SU-DHL-6 (cell line): ENCODE data around the gene PLA2G4A.

Experiments
- H2AFZ ChIP-seq: fragments of 200-600 bp; sonication (generic); 2 replicates; pipeline ENCODE4 v1.6.1; 2014; ENCODE audit warnings: low read depth, mild to moderate bottlenecking, moderate library complexity, mixed read lengths, antibody characterized with exemption, low read length; ENCODE audit not compliant: severe bottlenecking
- H3F3A ChIP-seq: fragments of 200-600 bp; shearing (Covaris generic); 2 replicates; pipeline ENCODE4 v1.6.0; 2016; ENCODE audit warnings: antibody characterized with exemption, mild to moderate bottlenecking; ENCODE audit not compliant: insufficient read depth
- H3K27ac ChIP-seq: fragments of 200-600 bp; sonication (generic); 2 replicates; pipeline ENCODE4 v1.5.1; 2016; ENCODE audit warnings: low read depth, mild to moderate bottlenecking, low read length, moderate library complexity, mixed read lengths
- H3K27me3 ChIP-seq: fragments of 200-600 bp; sonication (generic), shearing (Covaris generic); 2 replicates; pipeline ENCODE4 v1.6.0; 2014; ENCODE audit warnings: mild to moderate bottlenecking, low read length
- H3K36me3 ChIP-seq: fragments of 200-600 bp; sonication (generic); 2 replicates; pipeline ENCODE4 v1.6.1; 2014; ENCODE audit warnings: mild to moderate bottlenecking, low read length, mixed read lengths
- H3K4me2 ChIP-seq: fragments of 300-600, 200-600 bp; shearing (Covaris generic), sonication (generic); 2 replicates; pipeline ENCODE4 v1.6.0; 2014; ENCODE audit warnings: low read length, low read depth, mild to moderate bottlenecking; ENCODE audit not compliant: poor library complexity, severe bottlenecking
- H3K4me3 ChIP-seq: fragments of 200-600 bp; sonication (generic); 2 replicates; pipeline ENCODE4 v1.5.1; 2014; ENCODE audit warnings: antibody characterized with exemption, low read length, mild to moderate bottlenecking, mixed read lengths; ENCODE audit not compliant: insufficient read depth, poor library complexity, severe bottlenecking
- H3K79me2 ChIP-seq: fragments of 200-600 bp; sonication (generic); 2 replicates; pipeline ENCODE4 v1.6.1; 2014; ENCODE audit warnings: mild to moderate bottlenecking, low read length, moderate library complexity; ENCODE audit not compliant: insufficient read depth
- H3K9ac ChIP-seq: fragments of 200-600 bp; sonication (generic); 2 replicates; pipeline ENCODE4 v1.7.0; 2014; ENCODE audit warnings: mild to moderate bottlenecking, low read length
- H3K9me2 ChIP-seq: fragments of 200-600 bp; sonication (generic); replicated peaks from 2 replicates; pipeline ENCODE4 v1.6.1; 2014; ENCODE audit warnings: low read length; ENCODE audit not compliant: insufficient read depth
- H3K9me3 ChIP-seq: fragments of 200-600 bp; sonication (generic); 2 replicates; pipeline ENCODE4 v1.6.1; 2014; ENCODE audit warnings: low read length, mixed read lengths; ENCODE audit not compliant: insufficient read depth
- H4K20me1 ChIP-seq: fragments of 200-600 bp; sonication (generic); 2 replicates; pipeline ENCODE4 v1.6.1; 2014; ENCODE audit warnings: low read depth, mild to moderate bottlenecking, antibody characterized with exemption, low read length, moderate library complexity, mixed read lengths
- EZH2phosphoT487 ChIP-seq: fragments of 200-600 bp; sonication (generic), shearing (Covaris generic); conservative IDR thresholded peaks from 2 replicates; pipeline ENCODE4 v1.6.1; 2018; ENCODE audit warnings: mild to moderate bottlenecking, antibody characterized with exemption, low read length, moderate library complexity, mixed read lengths
- TF ChIP-seq, protein P1 (sequence below): fragments of 200-600 bp; sonication (generic); IDR thresholded peaks from one replicate; pipeline ENCODE4 v1.5.1; 2017; ENCODE audit warnings: antibody characterized with exemption, mild to moderate bottlenecking, low read length, moderate library complexity; ENCODE audit not compliant: insufficient read depth, poor library complexity, severe bottlenecking

PLA2G4A gene

DNA sequence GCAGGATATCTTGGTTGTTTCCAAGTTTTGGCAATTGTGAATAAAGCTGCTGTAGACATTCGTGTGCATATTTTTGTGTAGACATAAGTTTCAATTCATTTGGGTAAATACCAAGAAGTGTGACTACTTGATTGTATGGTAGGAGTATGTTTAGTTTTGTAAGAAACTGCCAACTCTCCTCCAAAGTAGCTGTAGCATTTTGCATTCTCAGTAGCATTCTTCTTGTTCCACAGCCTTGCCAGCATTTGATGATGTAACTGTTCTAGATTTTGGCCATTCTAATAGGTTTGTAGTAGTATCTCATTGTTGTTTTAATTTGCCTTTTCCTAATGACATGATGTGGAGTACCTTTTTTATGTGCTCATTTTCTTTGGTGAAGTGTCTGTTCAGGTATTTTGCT is 38.6 kb upstream of the PLA2G4A start:
- H3K27me3 ChIP-seq: no peaks in the 10 kb centered on the region

DNA sequence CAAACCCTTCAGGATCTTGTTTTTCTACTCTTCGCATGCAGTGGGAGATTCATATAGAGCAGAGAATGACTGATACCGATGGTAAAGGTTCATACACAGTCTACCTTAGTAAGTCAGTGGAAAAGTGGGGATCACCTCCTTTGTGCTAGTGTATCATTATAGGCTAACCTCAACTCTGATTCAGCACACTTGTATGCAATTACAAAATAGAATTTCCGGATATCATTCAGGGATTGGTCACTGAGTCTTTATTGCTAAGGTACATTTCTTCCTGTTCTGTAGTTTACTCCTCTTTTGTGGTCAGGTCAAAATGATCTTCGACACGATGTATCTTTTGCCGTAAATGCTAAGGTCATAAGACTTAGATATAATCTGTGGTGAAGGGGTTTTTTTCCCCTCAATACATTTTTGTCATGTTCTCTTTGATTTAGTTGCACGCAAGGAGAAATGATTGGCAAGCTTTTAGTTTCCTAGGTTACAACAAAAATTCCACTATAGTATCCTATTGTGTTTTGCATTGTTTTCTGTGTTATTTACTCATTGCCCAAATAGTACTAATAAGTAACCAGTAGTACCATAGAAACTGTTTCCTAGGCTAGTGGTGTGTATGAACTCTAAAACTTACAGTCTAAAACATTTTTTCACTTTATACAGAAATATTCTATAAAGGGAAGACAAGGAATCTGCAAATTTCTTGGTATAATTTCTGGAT is 35.7 kb upstream of the PLA2G4A start:
- Histone ChIP-seq H3K27me3 (no peaks in the 10 kb centered on the region), H4K20me1 (no peaks in the 10 kb centered on the region), H3K9me2 (no peaks in the 10 kb centered on the region), H3K27ac (no peak overlapping the region), H3F3A (no peaks in the 10 kb centered on the region), H3K9me3 (no peaks in the 10 kb centered on the region), H3K9ac (no peak overlapping the region), H3K4me2 (no peak overlapping the region), H2AFZ (no peak overlapping the region), H3K36me3 (no peaks in the 10 kb centered on the region), H3K79me2 (no peaks in the 10 kb centered on the region), H3K4me3 (no peak overlapping the region)
- no peak for TF ChIP-seq EZH2phosphoT487
- TF ChIP-seq, protein P1, sequence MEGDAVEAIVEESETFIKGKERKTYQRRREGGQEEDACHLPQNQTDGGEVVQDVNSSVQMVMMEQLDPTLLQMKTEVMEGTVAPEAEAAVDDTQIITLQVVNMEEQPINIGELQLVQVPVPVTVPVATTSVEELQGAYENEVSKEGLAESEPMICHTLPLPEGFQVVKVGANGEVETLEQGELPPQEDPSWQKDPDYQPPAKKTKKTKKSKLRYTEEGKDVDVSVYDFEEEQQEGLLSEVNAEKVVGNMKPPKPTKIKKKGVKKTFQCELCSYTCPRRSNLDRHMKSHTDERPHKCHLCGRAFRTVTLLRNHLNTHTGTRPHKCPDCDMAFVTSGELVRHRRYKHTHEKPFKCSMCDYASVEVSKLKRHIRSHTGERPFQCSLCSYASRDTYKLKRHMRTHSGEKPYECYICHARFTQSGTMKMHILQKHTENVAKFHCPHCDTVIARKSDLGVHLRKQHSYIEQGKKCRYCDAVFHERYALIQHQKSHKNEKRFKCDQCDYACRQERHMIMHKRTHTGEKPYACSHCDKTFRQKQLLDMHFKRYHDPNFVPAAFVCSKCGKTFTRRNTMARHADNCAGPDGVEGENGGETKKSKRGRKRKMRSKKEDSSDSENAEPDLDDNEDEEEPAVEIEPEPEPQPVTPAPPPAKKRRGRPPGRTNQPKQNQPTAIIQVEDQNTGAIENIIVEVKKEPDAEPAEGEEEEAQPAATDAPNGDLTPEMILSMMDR: no peak

More for the DNA sequence above, 38.6 kb upstream of the PLA2G4A start:
- H4K20me1 ChIP-seq: no peaks in the 10 kb centered on the region
- no peak overlapping the region for H3K27ac ChIP-seq
- no peaks in the 10 kb centered on the region for H3K36me3 ChIP-seq
- H3K9me2 ChIP-seq: no peaks in the 10 kb centered on the region
- no peak overlapping the region for H3K4me3 ChIP-seq
- H3K4me2 ChIP-seq: no peak overlapping the region
- TF ChIP-seq, protein P1: no peak
- TF ChIP-seq EZH2phosphoT487: no peak
- no peaks in the 10 kb centered on the region for H3F3A ChIP-seq
- H3K9ac ChIP-seq: no peak overlapping the region
- H3K9me3 ChIP-seq: no peaks in the 10 kb centered on the region
- no peaks in the 10 kb centered on the region for H3K79me2 ChIP-seq
- H2AFZ ChIP-seq: no peak overlapping the region

DNA sequence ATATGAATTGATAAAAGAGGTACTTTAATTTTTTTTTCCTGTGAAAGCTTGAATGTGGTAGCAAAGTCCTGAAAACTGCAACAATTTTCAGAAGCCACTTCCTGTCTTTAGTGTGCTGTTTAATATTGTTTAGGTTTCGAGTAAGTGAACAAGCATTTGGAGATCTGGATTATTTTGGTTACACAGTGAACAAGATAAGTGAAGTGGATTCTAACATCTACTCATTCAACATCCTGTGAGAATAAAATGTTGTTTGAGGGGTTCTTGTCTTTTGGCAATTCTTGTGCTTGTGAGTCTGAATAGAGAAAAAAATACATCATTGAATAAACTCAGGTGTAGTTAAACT is 35.2 kb upstream of the PLA2G4A start:
- Histone ChIP-seq H3K9ac (no peak overlapping the region), H3K4me3 (no peak overlapping the region), H4K20me1 (no peaks in the 10 kb centered on the region)

More for the DNA sequence above, 35.2 kb upstream of the PLA2G4A start:
- no peaks in the 10 kb centered on the region for H3K36me3 ChIP-seq
- H3K9me3 ChIP-seq: no peaks in the 10 kb centered on the region
- H3K79me2 ChIP-seq: no peaks in the 10 kb centered on the region
- H3K27ac ChIP-seq: no peak overlapping the region
- TF ChIP-seq, protein P1: no peak
- no peak for TF ChIP-seq EZH2phosphoT487
- no peaks in the 10 kb centered on the region for H3F3A ChIP-seq
- no peaks in the 10 kb centered on the region for H3K27me3 ChIP-seq
- no peak overlapping the region for H2AFZ ChIP-seq
- no peak overlapping the region for H3K4me2 ChIP-seq
- no peaks in the 10 kb centered on the region for H3K9me2 ChIP-seq
